Measurements from ENCODE around the gene BBX.

The BBX gene

GRCh38 chr3:107523289-107523538 is 452 bp downstream of the BBX start:
- Mint-ChIP-seq H3K36me3 (ENCODE audit: insufficient read depth) (peaks cover 14% of the 10 kb centered on the region), H3K27me3 (no peaks in the 10 kb centered on the region), H3K27ac (peak overlapping the region; percentile 92 to 94), H3K9me3 (no peaks in the 10 kb centered on the region), H3K4me1 (ENCODE audit: low read depth in 2 of 2) (peaks cover 24 to 36% of the 10 kb centered on the region in 2 donors), H3K4me3 (peak overlapping the region; percentile 96)
- no peak for DNase-seq
- peak; percentile 47 for ATAC-seq (replicated peaks)

GRCh38 chr3:107523539-107524325 is 970 bp downstream of the BBX start:
- peak overlapping the region; percentile 92 to 94 for H3K27ac Mint-ChIP-seq
- no peak for ATAC-seq (replicated peaks)
- H3K9me3 Mint-ChIP-seq, result no peaks in the 10 kb centered on the region
- H3K4me1 Mint-ChIP-seq (ENCODE audit: low read depth in 2 of 2), result peaks cover 24 to 41% of the 10 kb centered on the region in 2 donors
- peak; percentile 34 to 49 (median 43) for DNase-seq
- H3K4me3 Mint-ChIP-seq, result peak overlapping the region; percentile 96
- H3K36me3 Mint-ChIP-seq (ENCODE audit: insufficient read depth), result peaks cover 14% of the 10 kb centered on the region
- H3K27me3 Mint-ChIP-seq, result no peaks in the 10 kb centered on the region

DNA sequence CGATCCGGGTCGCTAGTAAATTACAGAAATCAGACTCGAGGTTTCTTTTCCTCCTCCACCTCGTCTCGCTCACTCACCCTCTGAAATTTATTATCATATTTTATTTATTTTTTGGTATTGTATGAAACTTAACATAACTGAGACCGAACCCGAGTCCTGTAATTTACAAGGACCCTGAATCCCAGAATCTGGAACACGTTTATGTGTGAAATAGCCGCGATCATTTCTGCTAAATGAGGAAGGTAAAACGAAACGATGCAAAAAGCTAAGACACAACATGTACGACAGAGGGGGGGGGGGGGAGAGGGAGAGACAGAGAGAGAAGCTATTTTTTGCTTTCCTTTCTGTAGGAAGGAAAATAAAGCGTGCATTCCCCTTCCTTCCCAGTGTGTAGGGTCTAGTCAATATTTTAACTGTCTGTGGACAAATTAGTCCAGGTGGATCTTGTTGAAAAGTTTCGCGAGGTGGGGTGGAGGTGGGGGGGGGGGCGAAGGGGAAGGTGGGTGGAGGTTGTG is 1.6 kb downstream of the BBX start:
- H3K4me1 Mint-ChIP-seq (ENCODE audit: low read depth in 2 of 2), result peaks cover 26 to 44% of the 10 kb centered on the region in 2 donors
- no peak for ATAC-seq (replicated peaks)

GRCh38 chr3:107524841-107525643 is 2.3 kb downstream of the BBX start:
- Mint-ChIP-seq H3K4me3 (peak overlapping the region; percentile 96), H3K36me3 (ENCODE audit: insufficient read depth) (peaks cover 20% of the 10 kb centered on the region), H3K27ac (peak overlapping the region; percentile 94 to 95), H3K9me3 (no peaks in the 10 kb centered on the region), H3K4me1 (ENCODE audit: low read depth in 2 of 2) (peaks cover 29 to 45% of the 10 kb centered on the region in 2 donors), H3K27me3 (no peaks in the 10 kb centered on the region)
- peak; percentile 22 for ATAC-seq (replicated peaks)
- DNase-seq, result peak; percentile 34 to 47 (median 41)

More for the DNA sequence above, 1.6 kb downstream of the BBX start:
- Mint-ChIP-seq H3K27ac (peak overlapping the region; percentile 92 to 94), H3K27me3 (no peaks in the 10 kb centered on the region), H3K4me3 (peak overlapping the region; percentile 96), H3K9me3 (no peaks in the 10 kb centered on the region), H3K36me3 (ENCODE audit: insufficient read depth) (peaks cover 14% of the 10 kb centered on the region)
- DNase-seq, result peak in 2 of 3 experiments; percentile 0 to 31

DNA sequence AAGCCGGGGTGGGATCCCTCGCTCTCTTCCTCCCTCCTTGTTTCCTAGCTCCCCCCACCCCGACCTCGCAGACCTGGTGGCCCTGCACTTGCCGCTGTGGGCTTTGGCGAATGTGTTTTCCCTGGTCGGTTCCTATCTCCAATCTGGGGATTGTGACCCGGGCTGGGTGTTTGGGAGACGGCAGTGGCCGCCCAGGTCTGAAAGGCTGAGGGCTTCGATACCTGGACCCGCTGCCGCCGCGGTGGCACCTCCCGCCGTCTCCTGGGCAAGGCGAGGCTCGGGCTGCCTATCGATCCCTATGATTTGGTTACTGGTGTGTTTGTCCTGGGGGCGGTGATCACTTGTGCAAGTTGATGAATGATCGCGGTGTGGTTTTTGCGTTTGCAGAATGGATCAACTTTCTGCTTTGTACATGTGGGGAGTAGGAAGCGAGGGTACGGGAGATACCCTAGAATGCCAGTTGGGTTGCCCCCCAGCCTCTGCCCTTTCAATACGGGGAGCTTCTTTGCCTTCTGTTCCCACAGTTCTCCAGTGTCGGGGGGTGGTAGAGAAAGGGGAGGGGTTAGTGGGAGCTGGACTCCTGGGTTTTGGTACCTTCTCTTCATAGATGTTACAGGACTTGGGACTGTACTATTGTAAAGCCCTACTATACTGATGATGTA is 3.0 kb downstream of the BBX start:
- no peak for ATAC-seq (replicated peaks)

GRCh38 chr3:107531917-107532469 is 9.2 kb downstream of the BBX start:
- Mint-ChIP-seq H3K36me3 (ENCODE audit: insufficient read depth) (peaks cover 8% of the 10 kb centered on the region), H3K4me3 (no peak overlapping the region)

More for the DNA sequence above, 3.0 kb downstream of the BBX start:
- Mint-ChIP-seq H3K27ac (peak overlapping the region; percentile 94 to 95), H3K27me3 (no peaks in the 10 kb centered on the region), H3K36me3 (ENCODE audit: insufficient read depth) (peaks cover 22% of the 10 kb centered on the region), H3K4me1 (ENCODE audit: low read depth in 2 of 2) (peaks cover 29 to 45% of the 10 kb centered on the region in 2 donors), H3K4me3 (peak overlapping the region; percentile 96), H3K9me3 (no peaks in the 10 kb centered on the region)
- DNase-seq, result peak in 1 of 3 experiments; percentile 3

GRCh38 chr3:107540857-107541256 is 18.1 kb downstream of the BBX start:
- Mint-ChIP-seq H3K27me3 (no peaks in the 10 kb centered on the region), H3K4me1 (ENCODE audit: low read depth in 2 of 2) (peaks cover 9 to 21% of the 10 kb centered on the region in 2 donors), H3K4me3 (no peak overlapping the region), H3K9me3 (no peaks in the 10 kb centered on the region), H3K36me3 (ENCODE audit: insufficient read depth) (no peaks in the 10 kb centered on the region), H3K27ac (no peak overlapping the region)
- ATAC-seq (replicated peaks) (no peak), DNase-seq (no peak)

More at GRCh38 chr3:107531917-107532469, 9.2 kb downstream of the BBX start:
- peaks cover 11 to 43% of the 10 kb centered on the region in 2 donors for H3K4me1 Mint-ChIP-seq (ENCODE audit: low read depth in 2 of 2)
- H3K9me3 Mint-ChIP-seq, result no peaks in the 10 kb centered on the region
- no peaks in the 10 kb centered on the region for H3K27me3 Mint-ChIP-seq
- ATAC-seq (replicated peaks) (no peak), DNase-seq (no peak)
- H3K27ac Mint-ChIP-seq, result no peak overlapping the region

- Mint-ChIP-seq H3K9me3 (no peaks in the 10 kb centered on the region), H3K36me3 (ENCODE audit: insufficient read depth) (no peaks in the 10 kb centered on the region), H3K4me3 (no peak overlapping the region), H3K4me1 (ENCODE audit: low read depth in 2 of 2) (peaks cover 14 to 25% of the 10 kb centered on the region in 2 donors), H3K27ac (no peak overlapping the region), H3K27me3 (no peaks in the 10 kb centered on the region)
- ATAC-seq (replicated peaks) (no peak), DNase-seq (no peak)
Observed at GRCh38 chr3:107542665-107543064, 19.9 kb downstream of the BBX start.

DNA sequence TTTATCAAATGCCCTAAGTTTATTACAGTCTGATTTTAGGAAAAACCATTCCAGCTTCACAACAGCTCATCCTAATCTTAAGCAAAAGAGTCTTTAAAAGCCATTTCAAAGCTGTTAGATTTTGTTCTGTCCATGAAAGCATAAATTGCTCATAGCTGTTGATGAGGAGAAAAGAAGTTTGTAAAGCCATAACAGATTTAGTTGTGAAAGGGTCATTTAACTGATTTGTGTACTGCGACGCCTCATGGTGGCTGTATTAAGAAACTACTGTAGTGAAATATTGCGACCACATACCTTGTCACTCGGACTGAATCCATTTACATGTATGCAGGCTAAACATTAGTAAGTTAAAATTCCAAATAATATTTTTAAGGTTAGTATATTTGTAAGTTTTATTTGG is 20.9 kb downstream of the BBX start:
- H3K36me3 Mint-ChIP-seq (ENCODE audit: insufficient read depth), result peaks cover 3% of the 10 kb centered on the region
- DNase-seq (no peak), ATAC-seq (replicated peaks) (no peak)
- H3K4me3 Mint-ChIP-seq, result no peak overlapping the region
- H3K27me3 Mint-ChIP-seq, result no peaks in the 10 kb centered on the region
- H3K9me3 Mint-ChIP-seq, result peaks cover 0 to 2% of the 10 kb centered on the region in 2 donors
- peaks cover 17 to 26% of the 10 kb centered on the region in 2 donors for H3K4me1 Mint-ChIP-seq (ENCODE audit: low read depth in 2 of 2)
- no peak overlapping the region for H3K27ac Mint-ChIP-seq

GRCh38 chr3:107545680-107546120 is 22.9 kb downstream of the BBX start:
- Mint-ChIP-seq H3K9me3 (peaks cover 0 to 2% of the 10 kb centered on the region in 2 donors), H3K27ac (peak overlapping the region in 1 of 2 donors; percentile 56), H3K27me3 (no peaks in the 10 kb centered on the region), H3K36me3 (ENCODE audit: insufficient read depth) (peaks cover 3% of the 10 kb centered on the region), H3K4me3 (no peak overlapping the region), H3K4me1 (ENCODE audit: low read depth in 2 of 2) (peaks cover 25 to 33% of the 10 kb centered on the region in 2 donors)
- DNase-seq (no peak), ATAC-seq (replicated peaks) (no peak)

GRCh38 chr3:107548601-107549000 is 25.8 kb downstream of the BBX start:
- peaks cover 0 to 2% of the 10 kb centered on the region in 2 donors for H3K9me3 Mint-ChIP-seq
- ATAC-seq (replicated peaks) (no peak), DNase-seq (no peak)
- no peaks in the 10 kb centered on the region for H3K27me3 Mint-ChIP-seq
- no peak overlapping the region for H3K27ac Mint-ChIP-seq
- H3K36me3 Mint-ChIP-seq (ENCODE audit: insufficient read depth), result peaks cover 3% of the 10 kb centered on the region
- peaks cover 25 to 43% of the 10 kb centered on the region in 2 donors for H3K4me1 Mint-ChIP-seq (ENCODE audit: low read depth in 2 of 2)
- no peak overlapping the region for H3K4me3 Mint-ChIP-seq

- DNase-seq, result no peak
Observed at GRCh38 chr3:107555359-107555758, 32.6 kb downstream of the BBX start.

DNA sequence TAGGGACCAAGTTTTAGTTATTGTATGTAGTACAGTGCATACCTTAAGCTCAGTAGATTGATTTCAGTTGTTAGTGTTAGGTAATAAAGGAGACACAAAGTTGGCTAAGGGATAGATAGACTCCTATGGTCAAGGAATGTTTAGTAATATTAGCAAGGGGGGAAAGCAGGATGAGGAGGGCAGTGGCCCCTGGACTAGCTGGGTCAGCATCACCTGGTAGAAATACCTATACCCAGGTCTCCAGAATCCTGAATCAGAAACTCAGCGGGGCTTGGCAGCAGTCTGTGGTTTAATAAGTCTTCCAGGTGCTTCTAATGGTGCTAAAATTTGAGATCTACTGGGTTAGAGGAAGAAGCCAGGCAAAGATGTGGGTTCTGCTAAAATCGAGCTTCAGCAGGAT is 35.0 kb downstream of the BBX start:
- peak overlapping the region; percentile 19 to 24 for H3K27ac Mint-ChIP-seq
- no peak overlapping the region for H3K4me3 Mint-ChIP-seq
- H3K27me3 Mint-ChIP-seq, result no peaks in the 10 kb centered on the region
- peaks cover 36 to 72% of the 10 kb centered on the region in 2 donors for H3K4me1 Mint-ChIP-seq (ENCODE audit: low read depth in 2 of 2)
- H3K9me3 Mint-ChIP-seq, result no peaks in the 10 kb centered on the region
- DNase-seq, result no peak
- ATAC-seq (replicated peaks), result no peak
- peaks cover 9% of the 10 kb centered on the region for H3K36me3 Mint-ChIP-seq (ENCODE audit: insufficient read depth)

More at GRCh38 chr3:107555359-107555758, 32.6 kb downstream of the BBX start:
- Mint-ChIP-seq H3K4me3 (no peak overlapping the region), H3K9me3 (no peaks in the 10 kb centered on the region), H3K4me1 (ENCODE audit: low read depth in 2 of 2) (peaks cover 34 to 66% of the 10 kb centered on the region in 2 donors), H3K27me3 (no peaks in the 10 kb centered on the region), H3K27ac (no peak overlapping the region), H3K36me3 (ENCODE audit: insufficient read depth) (peaks cover 9% of the 10 kb centered on the region)
- no peak for ATAC-seq (replicated peaks)
